Measurements from ENCODE around the gene HNRNPAB. TPM values are rescaled to one million over a fixed set of nuclear protein-coding genes. Genes with fewer than 3 reads are reported as not detected.
"Not testable (repeated sequence)": the region's sequence is repeated elsewhere in the genome, so short reads cannot be mapped to it uniquely, and the experiment has no call there.

HNRNPAB gene
- total RNA-seq, 1 donor from 2014 or later, result 85.6 TPM

GRCh38 chr5:178252258-178252657 lies 47.9 kb downstream of the HNRNPAB start:
- no peak for ATAC-seq
- intact Hi-C loops (cut with DNase I), result no loop called here
- DNase-seq (ENCODE audit: missing footprints), result no peak

- ATAC-seq; DNase-seq (ENCODE audit: missing footprints); intact Hi-C loops (cut with DNase I): not testable (repeated sequence)
Observed at GRCh38 chr5:178253632-178254031, 49.3 kb downstream of the HNRNPAB start.

GRCh38 chr5:178256746-178257145 lies 52.4 kb downstream of the HNRNPAB start:
- DNase-seq (ENCODE audit: missing footprints), result no peak
- intact Hi-C loops (cut with DNase I), result no loop called here

GRCh38 chr5:178257650-178258049 lies 53.3 kb downstream of the HNRNPAB start:
- intact Hi-C loops (cut with DNase I), result no loop called here
- ATAC-seq (no peak), DNase-seq (ENCODE audit: missing footprints) (no peak)

More at GRCh38 chr5:178256746-178257145, 52.4 kb downstream of the HNRNPAB start:
- ATAC-seq, result no peak

GRCh38 chr5:178259623-178260536 lies 55.5 kb downstream of the HNRNPAB start:
- DNase-seq (ENCODE audit: missing footprints) (peak; percentile 66), ATAC-seq (no peak)
- intact Hi-C loops (cut with DNase I), result no loop called here

Other genes with a start within 250 kb of the HNRNPAB start
- gene PROP1, start 208.3 kb upstream of the HNRNPAB start, total RNA-seq, result not detected
- 2.9 TPM for gene N4BP3, start 91.0 kb upstream of the HNRNPAB start, total RNA-seq
- gene RMND5B, start 73.5 kb upstream of the HNRNPAB start, total RNA-seq, result 35.2 TPM
- 79.8 TPM for gene NHP2, start 50.6 kb upstream of the HNRNPAB start, total RNA-seq
- gene GMCL2, start 17.2 kb upstream of the HNRNPAB start, total RNA-seq, result not detected
- 34.5 TPM for gene PHYKPL, start 28.3 kb downstream of the HNRNPAB start, total RNA-seq